MM.1S (cell line): ENCODE measurements around the gene TRAF1.

Source experiments
- CTCF ChIP-seq: fragments of 300-600 bp; sonication (generic); IDR thresholded peaks from 2 replicates; pipeline ENCODE4 v1.5.1; 2016; ENCODE audit warnings: antibody characterized with exemption, low read length, mixed read lengths
- EZH2phosphoT487 ChIP-seq: fragments of 300-600 bp; sonication (generic); IDR thresholded peaks from 2 replicates; pipeline ENCODE4 v1.6.1; 2018; ENCODE audit warnings: antibody characterized with exemption, low read length

GRCh38 chr9:120868339-120868675 lies 58.3 kb downstream of the TRAF1 start:
- TF ChIP-seq EZH2phosphoT487, result no peak
- no peak for TF ChIP-seq CTCF
